ENCODE data around the gene CMA1.

The CMA1 gene

GRCh38 chr14:24465805-24466204 lies 42.3 kb downstream of the CMA1 start:
- Histone ChIP-seq H3K9ac (ENCODE audit: low read depth in 1 of 2, low read length in 2 of 2) (no peak overlapping the region), H3K4me1 (ENCODE audit: control insufficient read depth in 2 of 2, insufficient read depth in 2 of 2, low read length in 2 of 2) (no peaks in the 10 kb centered on the region), H3K27ac (ENCODE audit: low read depth in 2 of 2, low read length in 2 of 2) (no peak overlapping the region), H3K27me3 (ENCODE audit: control insufficient read depth in 2 of 2, insufficient read depth in 2 of 2, low read length in 2 of 2) (no peaks in the 10 kb centered on the region), H3K4me3 (ENCODE audit: low read length in 2 of 2) (no peak overlapping the region), H3K36me3 (ENCODE audit: control insufficient read depth in 2 of 2, insufficient read depth in 2 of 2, low read length in 2 of 2) (no peaks in the 10 kb centered on the region), H3K9me3 (ENCODE audit: control insufficient read depth in 2 of 2, low read length in 2 of 2) (no peaks in the 10 kb centered on the region)

DNA sequence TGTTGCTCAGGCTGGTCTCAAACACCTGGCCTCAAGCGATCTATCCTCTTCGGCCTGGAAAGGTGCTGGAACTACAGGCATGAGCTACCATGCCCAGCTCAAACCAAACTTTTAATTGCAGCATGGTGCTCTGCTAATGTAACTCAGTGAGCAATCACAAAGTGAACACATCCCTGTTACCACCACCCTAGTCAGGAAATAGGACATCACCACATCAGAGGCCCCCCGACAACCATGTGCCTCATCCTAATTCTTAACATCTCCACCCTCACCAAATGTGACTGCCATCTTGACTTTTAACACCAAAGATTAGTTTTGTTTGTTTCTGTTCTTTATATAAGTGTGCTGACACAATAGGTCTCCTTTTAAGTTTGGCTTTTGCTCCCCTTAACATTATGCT lies 42.7 kb downstream of the CMA1 start:
- H3K4me3 ChIP-seq (ENCODE audit: low read length in 2 of 2): no peak overlapping the region
- no peaks in the 10 kb centered on the region for H3K9me3 ChIP-seq (ENCODE audit: control insufficient read depth in 2 of 2, low read length in 2 of 2)
- H3K27me3 ChIP-seq (ENCODE audit: control insufficient read depth in 2 of 2, insufficient read depth in 2 of 2, low read length in 2 of 2): no peaks in the 10 kb centered on the region
- no peak overlapping the region for H3K27ac ChIP-seq (ENCODE audit: low read depth in 2 of 2, low read length in 2 of 2)
- H3K9ac ChIP-seq (ENCODE audit: low read depth in 1 of 2, low read length in 2 of 2): no peak overlapping the region
- H3K4me1 ChIP-seq (ENCODE audit: control insufficient read depth in 2 of 2, insufficient read depth in 2 of 2, low read length in 2 of 2): no peaks in the 10 kb centered on the region
- H3K36me3 ChIP-seq (ENCODE audit: control insufficient read depth in 2 of 2, insufficient read depth in 2 of 2, low read length in 2 of 2): no peaks in the 10 kb centered on the region

- Histone ChIP-seq H3K9ac (ENCODE audit: low read depth in 1 of 2, low read length in 2 of 2) (no peak overlapping the region), H3K9me3 (ENCODE audit: control insufficient read depth in 2 of 2, low read length in 2 of 2) (no peaks in the 10 kb centered on the region), H3K4me1 (ENCODE audit: control insufficient read depth in 2 of 2, insufficient read depth in 2 of 2, low read length in 2 of 2) (no peaks in the 10 kb centered on the region), H3K4me3 (ENCODE audit: low read length in 2 of 2) (no peak overlapping the region), H3K27me3 (ENCODE audit: control insufficient read depth in 2 of 2, insufficient read depth in 2 of 2, low read length in 2 of 2) (no peaks in the 10 kb centered on the region), H3K36me3 (ENCODE audit: control insufficient read depth in 2 of 2, insufficient read depth in 2 of 2, low read length in 2 of 2) (no peaks in the 10 kb centered on the region), H3K27ac (ENCODE audit: low read depth in 2 of 2, low read length in 2 of 2) (no peak overlapping the region)
Observed at GRCh38 chr14:24463884-24464785, 43.9 kb downstream of the CMA1 start.

GRCh38 chr14:24463017-24463883 lies 44.8 kb downstream of the CMA1 start:
- Histone ChIP-seq H3K36me3 (ENCODE audit: control insufficient read depth in 2 of 2, insufficient read depth in 2 of 2, low read length in 2 of 2) (no peaks in the 10 kb centered on the region), H3K27me3 (ENCODE audit: control insufficient read depth in 2 of 2, insufficient read depth in 2 of 2, low read length in 2 of 2) (no peaks in the 10 kb centered on the region), H3K4me1 (ENCODE audit: control insufficient read depth in 2 of 2, insufficient read depth in 2 of 2, low read length in 2 of 2) (no peaks in the 10 kb centered on the region), H3K9me3 (ENCODE audit: control insufficient read depth in 2 of 2, low read length in 2 of 2) (no peaks in the 10 kb centered on the region), H3K27ac (ENCODE audit: low read depth in 2 of 2, low read length in 2 of 2) (no peak overlapping the region), H3K4me3 (ENCODE audit: low read length in 2 of 2) (no peak overlapping the region), H3K9ac (ENCODE audit: low read depth in 1 of 2, low read length in 2 of 2) (no peak overlapping the region)

GRCh38 chr14:24461336-24461735 lies 46.7 kb downstream of the CMA1 start:
- H3K9ac ChIP-seq (ENCODE audit: low read depth in 1 of 2, low read length in 2 of 2): no peak overlapping the region
- H3K4me3 ChIP-seq (ENCODE audit: low read length in 2 of 2): no peak overlapping the region
- H3K9me3 ChIP-seq (ENCODE audit: control insufficient read depth in 2 of 2, low read length in 2 of 2): no peaks in the 10 kb centered on the region
- no peak overlapping the region for H3K27ac ChIP-seq (ENCODE audit: low read depth in 2 of 2, low read length in 2 of 2)
- no peaks in the 10 kb centered on the region for H3K27me3 ChIP-seq (ENCODE audit: control insufficient read depth in 2 of 2, insufficient read depth in 2 of 2, low read length in 2 of 2)
- H3K4me1 ChIP-seq (ENCODE audit: control insufficient read depth in 2 of 2, insufficient read depth in 2 of 2, low read length in 2 of 2): no peaks in the 10 kb centered on the region
- H3K36me3 ChIP-seq (ENCODE audit: control insufficient read depth in 2 of 2, insufficient read depth in 2 of 2, low read length in 2 of 2): no peaks in the 10 kb centered on the region

- Histone ChIP-seq H3K4me3 (ENCODE audit: low read length in 2 of 2) (no peak overlapping the region), H3K27ac (ENCODE audit: low read depth in 2 of 2, low read length in 2 of 2) (no peak overlapping the region), H3K4me1 (ENCODE audit: control insufficient read depth in 2 of 2, insufficient read depth in 2 of 2, low read length in 2 of 2) (no peaks in the 10 kb centered on the region), H3K9ac (ENCODE audit: low read depth in 1 of 2, low read length in 2 of 2) (no peak overlapping the region), H3K9me3 (ENCODE audit: control insufficient read depth in 2 of 2, low read length in 2 of 2) (no peaks in the 10 kb centered on the region), H3K27me3 (ENCODE audit: control insufficient read depth in 2 of 2, insufficient read depth in 2 of 2, low read length in 2 of 2) (no peaks in the 10 kb centered on the region), H3K36me3 (ENCODE audit: control insufficient read depth in 2 of 2, insufficient read depth in 2 of 2, low read length in 2 of 2) (no peaks in the 10 kb centered on the region)
Observed at GRCh38 chr14:24459331-24459730, 48.7 kb downstream of the CMA1 start.

- no peaks in the 10 kb centered on the region for H3K36me3 ChIP-seq (ENCODE audit: control insufficient read depth in 2 of 2, insufficient read depth in 2 of 2, low read length in 2 of 2)
- H3K27me3 ChIP-seq (ENCODE audit: control insufficient read depth in 2 of 2, insufficient read depth in 2 of 2, low read length in 2 of 2): no peaks in the 10 kb centered on the region
- no peak overlapping the region for H3K9ac ChIP-seq (ENCODE audit: low read depth in 1 of 2, low read length in 2 of 2)
- H3K4me3 ChIP-seq (ENCODE audit: low read length in 2 of 2): no peak overlapping the region
- H3K4me1 ChIP-seq (ENCODE audit: control insufficient read depth in 2 of 2, insufficient read depth in 2 of 2, low read length in 2 of 2): no peaks in the 10 kb centered on the region
- H3K27ac ChIP-seq (ENCODE audit: low read depth in 2 of 2, low read length in 2 of 2): no peak overlapping the region
- H3K9me3 ChIP-seq (ENCODE audit: control insufficient read depth in 2 of 2, low read length in 2 of 2): no peaks in the 10 kb centered on the region
Observed at GRCh38 chr14:24458736-24459135, 49.3 kb downstream of the CMA1 start.

GRCh38 chr14:24456980-24457379 lies 51.1 kb downstream of the CMA1 start:
- no peak overlapping the region for H3K27ac ChIP-seq (ENCODE audit: low read depth in 2 of 2, low read length in 2 of 2)
- no peaks in the 10 kb centered on the region for H3K36me3 ChIP-seq (ENCODE audit: control insufficient read depth in 2 of 2, insufficient read depth in 2 of 2, low read length in 2 of 2)
- no peak overlapping the region for H3K4me3 ChIP-seq (ENCODE audit: low read length in 2 of 2)
- H3K9ac ChIP-seq (ENCODE audit: low read depth in 1 of 2, low read length in 2 of 2): no peak overlapping the region
- H3K27me3 ChIP-seq (ENCODE audit: control insufficient read depth in 2 of 2, insufficient read depth in 2 of 2, low read length in 2 of 2): no peaks in the 10 kb centered on the region
- H3K9me3 ChIP-seq (ENCODE audit: control insufficient read depth in 2 of 2, low read length in 2 of 2): no peaks in the 10 kb centered on the region
- H3K4me1 ChIP-seq (ENCODE audit: control insufficient read depth in 2 of 2, insufficient read depth in 2 of 2, low read length in 2 of 2): no peaks in the 10 kb centered on the region

Data from mucosa of rectum (tissue), 2 donors.